NCI-H748 (cell line): ENCODE data around the gene VANGL2.

Source experiments
- DNase-seq: peaks from one replicate; lab custom pipeline; 2025; ENCODE audit not compliant: unreplicated experiment; lab: John Stamatoyannopoulos, UW

The VANGL2 gene

GRCh38 chr1:160425847-160426246, 25.5 kb downstream of the VANGL2 start:
- DNase-seq, result no peak

GRCh38 chr1:160427625-160428024, 27.3 kb downstream of the VANGL2 start:
- no peak for DNase-seq

DNA sequence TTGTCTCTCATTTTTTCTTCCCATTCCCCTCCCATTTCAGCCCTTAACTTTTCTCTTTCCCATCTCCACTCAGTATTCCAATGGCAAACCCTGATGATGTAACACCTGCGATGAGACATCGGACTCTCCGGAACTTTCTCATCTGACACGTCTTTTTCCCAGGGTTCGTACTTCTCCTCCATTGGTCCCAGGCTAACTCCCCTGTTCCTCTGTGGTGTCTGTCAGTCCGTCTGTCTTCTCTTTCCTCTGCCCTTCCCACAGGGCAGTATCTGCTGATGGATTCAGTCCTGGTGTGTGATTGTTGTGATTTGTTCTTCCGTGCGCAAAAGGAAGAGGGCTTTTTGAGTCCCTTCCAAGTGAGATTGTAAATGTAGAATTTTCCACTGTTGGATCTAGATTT, 27.7 kb downstream of the VANGL2 start:
- DNase-seq, result no peak

DNA sequence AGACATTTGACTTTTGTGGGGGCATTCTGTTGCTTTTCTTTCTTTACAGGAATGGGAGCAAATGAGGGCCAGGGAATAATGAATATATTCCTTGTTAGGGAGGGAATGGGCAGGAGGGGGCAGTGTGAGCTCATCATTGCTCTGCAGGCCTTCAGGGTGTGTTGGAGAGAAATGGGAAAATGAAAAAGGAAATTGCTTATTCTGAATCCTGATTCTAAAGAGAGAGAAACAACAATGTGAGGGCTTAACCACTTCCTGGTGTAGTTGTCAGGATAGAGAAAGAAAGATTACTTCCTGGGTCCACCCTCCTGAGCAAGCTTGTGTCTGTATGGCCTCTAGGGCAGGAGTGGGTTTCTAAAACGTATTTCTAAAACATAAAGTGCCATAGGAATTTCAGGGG, 28.3 kb downstream of the VANGL2 start:
- DNase-seq, result peak; percentile 9

- no peak for DNase-seq
These were observed 28.8 kb downstream of the VANGL2 start for GRCh38 chr1:160429125-160429561.

GRCh38 chr1:160429702-160430535, 29.6 kb downstream of the VANGL2 start:
- no peak for DNase-seq

DNA sequence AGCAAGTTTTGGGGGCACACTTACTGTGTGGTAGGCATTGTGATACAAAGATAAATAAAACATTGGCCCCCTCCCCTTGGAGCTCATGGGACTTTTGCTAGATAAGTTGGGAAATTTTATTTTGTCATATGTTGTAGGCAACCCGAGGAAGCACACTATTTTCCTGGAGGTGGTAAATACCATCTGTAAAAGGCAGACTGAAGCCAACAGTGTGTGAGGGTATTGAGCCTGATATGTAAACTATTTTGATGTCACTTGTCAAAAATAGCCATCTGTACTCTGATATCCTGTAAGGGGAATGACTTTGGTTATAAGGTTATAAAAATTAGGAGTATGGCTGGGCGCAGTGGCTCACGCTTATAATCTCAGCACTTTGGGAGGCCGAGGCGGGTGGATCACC, 30.6 kb downstream of the VANGL2 start:
- DNase-seq, result no peak

DNA sequence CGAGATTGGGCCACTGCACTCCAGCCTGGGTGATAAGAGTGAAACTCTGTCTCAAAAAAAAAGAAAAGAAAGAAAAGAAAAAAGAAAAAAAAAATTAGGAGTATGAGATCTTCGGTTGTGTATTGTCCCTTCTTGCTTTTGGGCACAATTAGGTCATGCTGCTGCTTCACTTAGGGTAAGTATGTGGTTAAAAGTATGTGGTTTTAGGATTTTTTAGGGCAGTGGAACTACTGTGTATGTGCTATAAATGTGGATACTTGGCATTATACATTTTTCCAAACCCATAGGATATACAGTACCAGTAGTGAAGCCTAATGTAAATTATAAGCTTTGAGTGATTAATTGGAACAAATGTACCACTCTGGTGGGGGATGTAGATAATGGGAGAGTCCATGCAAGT, 31.2 kb downstream of the VANGL2 start:
- no peak for DNase-seq

- no peak for DNase-seq
These were observed 32.0 kb downstream of the VANGL2 start for GRCh38 chr1:160432371-160432786.

- DNase-seq, result no peak
These were observed 36.6 kb downstream of the VANGL2 start for GRCh38 chr1:160436966-160437365.

- DNase-seq, result no peak
These were observed 37.3 kb downstream of the VANGL2 start for GRCh38 chr1:160437432-160438316.

DNA sequence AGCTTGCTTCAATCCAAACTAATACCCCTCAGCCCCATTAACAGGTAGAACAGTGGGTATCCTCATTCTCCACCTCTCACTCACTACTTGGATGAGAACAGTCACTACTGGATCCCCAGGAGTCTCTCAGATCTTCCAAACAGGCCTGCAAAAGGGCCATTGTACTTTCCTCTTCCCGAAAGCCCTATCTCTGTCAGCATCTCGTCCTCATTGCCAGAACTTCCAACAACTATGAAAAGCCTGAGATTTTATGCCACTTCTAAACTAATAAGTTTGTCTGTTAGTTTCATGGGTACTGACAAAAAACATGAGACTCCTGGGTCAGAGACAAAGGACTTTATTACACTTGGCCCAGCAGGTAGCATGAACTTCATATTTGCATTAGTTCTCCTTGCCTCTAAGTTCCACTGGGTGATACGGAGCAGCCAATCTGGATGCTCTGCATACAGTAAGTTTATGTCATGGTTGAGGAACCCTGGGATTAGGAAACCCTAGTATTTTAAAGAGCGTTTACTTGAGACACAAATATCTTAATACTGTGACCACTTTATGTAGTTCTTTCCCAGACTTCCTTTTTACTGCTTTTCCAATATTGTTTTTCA, 38.1 kb downstream of the VANGL2 start:
- DNase-seq, result no peak

GRCh38 chr1:160438935-160439334, 38.6 kb downstream of the VANGL2 start:
- no peak for DNase-seq

- no peak for DNase-seq
These were observed 39.4 kb downstream of the VANGL2 start for GRCh38 chr1:160439718-160440117.

DNA sequence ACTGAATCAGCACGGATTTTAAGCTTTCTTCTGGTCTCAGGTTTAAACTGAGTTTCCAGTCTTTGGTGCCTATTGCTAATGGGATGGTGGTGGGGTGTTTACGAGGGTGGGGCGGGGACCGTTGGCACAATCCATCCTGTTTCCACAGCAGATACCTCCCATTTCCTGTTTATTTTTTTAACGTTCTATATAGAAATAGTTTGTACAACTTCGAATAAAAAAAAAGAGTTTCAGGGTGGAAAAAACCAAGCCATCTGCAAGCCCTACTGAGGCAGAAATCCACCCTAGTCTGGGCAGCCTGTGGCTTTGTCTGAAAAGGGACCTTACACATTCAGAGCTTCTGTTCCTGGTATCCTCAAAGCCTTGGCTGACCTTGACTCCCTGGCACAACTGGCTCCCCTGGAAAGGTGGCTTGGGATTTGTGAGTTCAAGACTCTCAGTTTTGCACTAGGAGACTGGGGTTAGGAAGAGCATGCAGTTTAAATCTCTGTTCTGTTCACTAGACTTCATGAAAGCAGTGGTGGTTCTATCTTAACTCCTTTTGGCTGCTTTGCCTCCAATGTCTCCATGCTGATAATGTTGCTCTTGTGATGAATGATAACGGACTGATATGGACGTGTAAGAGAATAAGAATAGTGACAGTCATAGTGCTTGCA, 46.7 kb downstream of the VANGL2 start:
- no peak for DNase-seq

- no peak for DNase-seq
These were observed 49.1 kb downstream of the VANGL2 start for GRCh38 chr1:160449494-160449893.

- DNase-seq, result no peak
These were observed 50.9 kb downstream of the VANGL2 start for GRCh38 chr1:160451119-160451858.

DNA sequence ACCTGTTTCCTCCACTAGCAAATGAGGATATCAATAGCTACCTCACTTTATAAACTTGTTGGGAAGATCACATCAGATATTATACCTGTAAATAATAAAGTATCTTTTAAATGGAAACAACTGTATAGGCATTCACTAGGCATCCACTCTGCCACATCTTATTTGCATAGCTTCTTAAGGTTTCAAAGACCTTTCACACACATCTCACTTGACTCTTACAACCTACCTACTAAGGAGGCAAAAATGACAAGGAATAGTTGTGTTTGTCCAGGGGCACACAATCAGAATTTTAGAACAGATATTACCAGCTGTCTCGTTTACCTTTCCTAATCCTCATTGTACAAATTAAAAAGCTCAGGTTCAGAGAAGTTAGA, 51.5 kb downstream of the VANGL2 start:
- DNase-seq, result no peak

GRCh38 chr1:160453443-160453842, 53.1 kb downstream of the VANGL2 start:
- DNase-seq, result no peak

DNA sequence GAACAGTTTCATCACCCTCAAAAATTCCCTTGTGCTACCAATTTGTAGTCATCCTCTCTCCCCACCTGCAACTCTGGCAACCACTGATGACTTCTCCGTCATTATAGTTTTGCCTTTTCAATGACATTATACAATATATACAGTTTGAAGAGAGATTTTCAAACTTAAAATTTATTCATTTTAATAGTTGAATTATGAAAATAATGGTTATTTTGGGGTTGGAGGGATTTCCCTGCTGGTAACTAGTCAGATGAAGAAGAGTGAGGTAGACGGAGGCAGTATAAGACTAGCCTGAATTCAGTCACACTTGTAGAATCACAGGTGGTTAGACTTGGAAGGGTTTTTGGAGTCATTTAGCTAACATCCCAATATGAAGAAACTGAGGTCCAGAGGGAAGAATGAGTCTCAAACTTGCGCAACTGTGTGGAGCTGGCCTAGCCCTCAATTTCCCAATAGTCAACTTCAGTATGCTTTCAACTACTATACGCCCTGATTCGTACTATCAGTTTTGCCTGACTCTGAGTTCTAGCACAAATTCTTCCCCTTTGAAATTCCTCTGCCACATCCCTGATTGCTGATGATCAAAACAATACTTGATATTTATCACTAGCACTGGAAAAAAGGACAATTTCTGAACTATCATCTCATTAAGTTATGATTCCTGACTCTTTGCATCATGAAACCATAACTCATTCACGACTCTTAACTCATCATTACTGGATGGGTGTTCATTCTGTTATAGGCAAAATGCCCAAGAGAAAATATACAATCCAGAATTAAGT, 54.2 kb downstream of the VANGL2 start:
- DNase-seq, result no peak
